K562 (cell line): ENCODE data around the gene MGA. TPM values are rescaled to one million over a fixed set of nuclear protein-coding genes. Genes with fewer than 3 reads are reported as not detected.
A peak's percentile ranks its signal among the peaks of the same experiment; 100 is the strongest.

ENCODE experiments used
- ATAC-seq: fragments of 200-7000 bp; cut with Tn5 transposase; 3 replicates; pipeline ENCODE4 v1.9.1; 2020; ENCODE audit warnings: moderate library complexity
- BruUV-seq: library from RNA; stranded (reverse); fragments of 400-500 nt; replicated peaks from 2 replicates; lab custom pipeline; 2021; lab: Mats Ljungman, UMichigan
- CTCF ChIA-PET: fragments of 300-600 bp; formaldehyde crosslinking; extraction: SDS; loops from one replicate; lab custom pipeline; 2021; ENCODE audit warnings: low intra/inter-chr PET ratio; lab: Yijun Ruan, JAX
- POLR2A ChIA-PET: fragments of 300-600, 350-650 bp; sonication (Branson Sonifier 250); formaldehyde crosslinking; extraction: SDS; loops from one replicate; lab custom pipeline; 2021; ENCODE audit warnings: antibody characterized with exemption, inconsistent platforms; lab: Yijun Ruan, JAX
- DNase-seq, 4 experiments: peaks; one replicate each; pipeline versions ENCODE4 v3.0.0 to v3.0.0-alpha.2; 2011 to 2018; ENCODE audit warnings: low spot score in 3 of 4, mixed read lengths in 3 of 4; ENCODE audit errors: extremely low read depth in 1 of 4
- FAIRE-seq: peaks from 2 replicates; lab custom pipeline; 2011; peaks lifted over from hg19 to GRCh38; lab: Jason Lieb, UNC
- H2AFZ ChIP-seq: 2 replicates; pipeline ENCODE4 v1.6.0; 2011; ENCODE audit warnings: low read depth, low read length, control low read depth, inconsistent platforms
- H3K27ac ChIP-seq: fragments of 200-600 bp; 3 replicates; pipeline ENCODE4 v1.8.0; 2011; ENCODE audit warnings: low read depth, mild to moderate bottlenecking, control low read depth, inconsistent platforms, low read length, moderate library complexity, mixed read lengths; ENCODE audit errors: extremely low read depth
- H3K27me3 ChIP-seq, 2 experiments: fragments of 300-600 bp in 1 of 2; 2 replicates in 1 of 2; 3 replicates in 1 of 2; pipeline versions ENCODE4 v1.6.0 to v1.8.0; 2011; ENCODE audit warnings: inconsistent platforms in 2 of 2, low read length in 2 of 2, mild to moderate bottlenecking in 1 of 2, mixed read lengths in 1 of 2, moderate library complexity in 1 of 2; ENCODE audit not compliant: control insufficient read depth in 2 of 2, insufficient read depth in 2 of 2
- H3K36me3 ChIP-seq: fragments of 300-600 bp; 3 replicates; pipeline ENCODE4 v1.8.0; 2011; ENCODE audit warnings: mild to moderate bottlenecking, low read length, inconsistent platforms; ENCODE audit not compliant: control insufficient read depth, insufficient read depth
- H3K4me1 ChIP-seq, 2 experiments: fragments of 200-600 bp in 1 of 2; replicated peaks in 1 of 2; 2 replicates in 1 of 2; 3 replicates in 1 of 2; pipeline versions ENCODE4 v1.5.1 to v1.8.0; 2011; ENCODE audit warnings: inconsistent platforms in 2 of 2, low read length in 2 of 2, mild to moderate bottlenecking in 1 of 2, mixed read lengths in 1 of 2, moderate library complexity in 1 of 2; ENCODE audit not compliant: control insufficient read depth in 2 of 2, insufficient read depth in 2 of 2
- H3K4me2 ChIP-seq: 2 replicates; pipeline ENCODE4 v1.6.1; 2011; ENCODE audit warnings: low read length, control low read depth, inconsistent platforms, mixed read lengths; ENCODE audit not compliant: insufficient read depth
- H3K4me3 ChIP-seq: fragments of 200-600 bp; sonication (generic), shearing (Covaris generic); 2 replicates; pipeline ENCODE4 v1.5.1; 2016; ENCODE audit warnings: control low read depth, inconsistent platforms
- H3K79me2 ChIP-seq: fragments of 200-600 bp; 3 replicates; pipeline ENCODE4 v1.8.0; 2011; ENCODE audit warnings: low read length, inconsistent platforms; ENCODE audit not compliant: control insufficient read depth, insufficient read depth
- H3K9ac ChIP-seq, 2 experiments: 2 replicates each; pipeline versions ENCODE4 v1.6.0 to v1.6.1; 2011; ENCODE audit warnings: low read depth in 2 of 2, low read length in 2 of 2, control low read depth in 1 of 2, inconsistent platforms in 1 of 2, mild to moderate bottlenecking in 1 of 2, mixed read lengths in 1 of 2; ENCODE audit not compliant: insufficient read depth in 1 of 2
- H3K9me1 ChIP-seq: one replicate; pipeline ENCODE4 v1.6.0; 2011; ENCODE audit warnings: inconsistent platforms, mild to moderate bottlenecking, low read length, moderate library complexity; ENCODE audit not compliant: control insufficient read depth, insufficient read depth
- H3K9me3 ChIP-seq: replicated peaks from 2 replicates; pipeline ENCODE4 v1.5.1; 2011; ENCODE audit warnings: low read depth, low read length, inconsistent platforms; ENCODE audit not compliant: control insufficient read depth, insufficient read depth
- H4K20me1 ChIP-seq: replicated peaks from 2 replicates; pipeline ENCODE4 v1.6.1; 2011; ENCODE audit warnings: low read length, inconsistent platforms, mixed read lengths; ENCODE audit not compliant: control insufficient read depth, insufficient read depth
- ATF6 ChIP-seq: sonication (generic); formaldehyde crosslinking; IDR thresholded peaks from 2 replicates; pipeline ENCODE4 v1.4.0; 2020; ENCODE audit warnings: mild to moderate bottlenecking, missing genetic modification reagents
- ATF7 ChIP-seq: fragments of 450-650 bp; IDR thresholded peaks from 2 replicates; pipeline ENCODE4 v1.7.1; 2014; ENCODE audit warnings: mild to moderate bottlenecking, moderate library complexity
- C11orf30 ChIP-seq: fragments of 450-650 bp; IDR thresholded peaks from 2 replicates; pipeline ENCODE4 v1.6.1; 2016; ENCODE audit warnings: low read depth, mild to moderate bottlenecking
- CAMTA2 ChIP-seq: fragments of 250-450 bp; sonication (Bioruptor Pico); conservative IDR thresholded peaks from 2 replicates; pipeline ENCODE4 v1.5.1; 2022
- CBFB ChIP-seq: sonication (generic); formaldehyde crosslinking; IDR thresholded peaks from 2 replicates; pipeline ENCODE4 v1.4.0; 2020; ENCODE audit warnings: mild to moderate bottlenecking, missing genetic modification reagents
- DDX20 ChIP-seq: fragments of 450-650 bp; IDR thresholded peaks from 2 replicates; pipeline ENCODE4 v1.6.1; 2016; ENCODE audit warnings: missing genetic modification characterization, low read depth, mild to moderate bottlenecking, missing compliant biosample characterization, moderate library complexity
- KDM1A ChIP-seq, 2 experiments: fragments of 450-650 bp; IDR thresholded peaks; 2 replicates each; pipeline ENCODE4 v1.6.1; 2016; ENCODE audit warnings: mild to moderate bottlenecking in 2 of 2
- KLF16 ChIP-seq: IDR thresholded peaks from 2 replicates; pipeline ENCODE4 v1.6.1; 2016; ENCODE audit warnings: antibody characterized with exemption
- MCM7 ChIP-seq, 2 experiments: fragments of 450-650 bp; IDR thresholded peaks; 2 replicates each; pipeline ENCODE4 v1.6.1; 2016 to 2018
- MYC ChIP-seq, 2 experiments: fragments of 250-450 bp in 1 of 2; sonication (Bioruptor Pico) in 1 of 2; IDR thresholded peaks; 2 replicates each; pipeline versions ENCODE4 v1.5.1 to v1.6.1; 2012 to 2021; ENCODE audit warnings: low read depth in 2 of 2, borderline replicate concordance in 1 of 2, improper control_type of control experiment in 1 of 2, low read length in 1 of 2, mild to moderate bottlenecking in 1 of 2, moderate library complexity in 1 of 2
- NFIX ChIP-seq: fragments of 250-450 bp; sonication (Bioruptor Pico); IDR thresholded peaks from 2 replicates; pipeline ENCODE4 v1.4.0; 2020; ENCODE audit warnings: low read depth, mild to moderate bottlenecking, moderate library complexity
- PATZ1 ChIP-seq: fragments of 250-450 bp; sonication (Bioruptor Pico); IDR thresholded peaks from 2 replicates; pipeline ENCODE4 v1.5.0; 2020; ENCODE audit warnings: mild to moderate bottlenecking, borderline replicate concordance
- POLR2G ChIP-seq: fragments of 200-400 bp; formaldehyde crosslinking; IDR thresholded peaks from 2 replicates; pipeline ENCODE4 v1.6.1; 2017; ENCODE audit warnings: low read depth, mild to moderate bottlenecking, antibody characterized with exemption, low read length, moderate library complexity
- RFX7 ChIP-seq: fragments of 250-450 bp; sonication (Bioruptor Pico); IDR thresholded peaks from 2 replicates; pipeline ENCODE4 v1.5.1; 2021; ENCODE audit warnings: mild to moderate bottlenecking
- SIRT6 ChIP-seq: IDR thresholded peaks from one replicate; pipeline ENCODE4 v1.6.1; 2012; ENCODE audit warnings: low read depth, mild to moderate bottlenecking, control low read depth, inconsistent platforms, low read length, moderate library complexity
- TAF1 ChIP-seq: IDR thresholded peaks from 2 replicates; pipeline ENCODE4 v1.6.1; 2011; ENCODE audit warnings: mild to moderate bottlenecking, low read length, moderate library complexity; ENCODE audit not compliant: insufficient read depth, control insufficient read depth, severe bottlenecking; ENCODE audit errors: extremely low read depth
- YY1 ChIP-seq, 3 experiments: IDR thresholded peaks; 2 replicates each; pipeline ENCODE4 v1.6.1; 2011; ENCODE audit warnings: low read length in 2 of 3, mild to moderate bottlenecking in 2 of 3, moderate library complexity in 2 of 3, borderline replicate concordance in 1 of 3, control low read depth in 1 of 3, low read depth in 1 of 3; ENCODE audit not compliant: insufficient read depth in 3 of 3, insufficient replicate concordance in 2 of 3, control insufficient read depth in 1 of 3, insufficient read length in 1 of 3; ENCODE audit errors: extremely low read depth in 1 of 3
- ZNF134 ChIP-seq: fragments of 250-450 bp; sonication (Bioruptor Pico); conservative IDR thresholded peaks from 2 replicates; pipeline ENCODE4 v1.4.0; 2020
- ZNF324 ChIP-seq: fragments of 250-450 bp; sonication (Bioruptor Pico); IDR thresholded peaks from 2 replicates; pipeline ENCODE4 v1.4.0; 2020; ENCODE audit warnings: mild to moderate bottlenecking
- WGBS: fragments of 100-300 bp; shearing (Covaris generic); methylation state at CpG from one replicate; pipeline ENCODE4 v1.1.6; 2016; ENCODE audit warnings: low coverage, mixed read lengths; ENCODE audit not compliant: insufficient coverage; ENCODE audit errors: missing lambda C conversion rate; 5-methylcytosine and 5-hydroxymethylcytosine counted together
- in situ Hi-C: fragments of 300-500 bp; cut with MboI; formaldehyde crosslinking; loops from 4 replicates; pipeline ENCODE4 v1.15.0; 2018; ENCODE audit warnings: inconsistent platforms, mixed read lengths
- intact Hi-C: fragments of 100-400 bp; cut with micrococcal nuclease; formaldehyde crosslinking; loops from 2 replicates; pipeline ENCODE4 v1.14.2; 2022
- polyA plus RNA-seq, 8 experiments: library from polyadenylated mRNA; depleted of rRNA in 4 of 8; stranded (reverse) in 5 of 8; unstranded in 3 of 8; fragments of >200 nt; fragmentation: Nextera tagmentation in 2 of 8; fragmentation: Illumina TruSeq in 1 of 8; extraction: Ambion mirVana in 2 of 8; extraction: Trizol in 1 of 8; gene quantifications; 2 replicates each; pipeline versions ENCODE4 v1.2.1 to v1.2.3, GENCODE V29; 2011 to 2014; ENCODE audit warnings: inconsistent platforms in 1 of 8, missing spikeins in 1 of 8
- total RNA-seq, 7 experiments: library from RNA; depleted of rRNA in 6 of 7; stranded (reverse); fragments of >200 nt in 6 of 7; fragmentation: Illumina TruSeq in 2 of 7; extraction: Trizol in 2 of 7; gene quantifications; 2 replicates each; pipeline versions ENCODE4 v1.2.1 to v1.2.3, GENCODE V29; 2011 to 2021; ENCODE audit warnings: low replicate concordance in 1 of 7

Gene MGA
- total and polyA plus RNA-seq, 9 of the 15 experiments (the other 6 are each of a cell fraction or from before 2014, with no cell fraction given), result 4.7 to 56.1 (median 21.1) TPM

GRCh38 chr15:41773729-41774061 is 113.5 kb downstream of the MGA start:
- Histone ChIP-seq H3K9ac (peak overlapping the region; percentile 70 to 93; a peak in 3 of 4 replicates), H3K9me1 (no peaks in the 10 kb centered on the region), H3K79me2 (peaks cover 9% of the 10 kb centered on the region), H3K36me3 (peaks cover 8% of the 10 kb centered on the region; the same call in 1 of the 3 replicates), H3K4me2 (peak overlapping the region; percentile 80), H3K4me3 (peak overlapping the region; percentile 54), H2AFZ (peak overlapping the region; percentile 76), H3K9me3 (no peaks in the 10 kb centered on the region), H3K27me3 (no peaks in the 10 kb centered on the region; a peak in 1 of 5 replicates), H4K20me1 (no peaks in the 10 kb centered on the region; the same call in 1 of the 2 replicates), H3K4me1 (peaks cover 12 to 30% of the 10 kb centered on the region in 2 experiments), H3K27ac (peak overlapping the region; percentile 70)
- intact Hi-C loops (loop anchor here (2.0 to 5.0 kb wide), 2 partner anchors 131 to 216 kb away; partner anchors contain the start of gene TYRO3), in situ Hi-C loops (loop anchor here (5.0 kb wide), 1 partner anchor 39 kb away; no protein-coding TSS in a partner anchor)
- ChIA-PET CTCF (interaction anchor here (0.6 to 5.6 kb wide), 5 partner anchors 38 to 198 kb away, joined by 3 to 98 read pairs (median 3); no protein-coding TSS in a partner anchor), POLR2A (interaction anchor here (0.5 to 2.6 kb wide), 18 partner anchors 9 to 132 kb away, joined by 3 to 15 read pairs (median 6); no protein-coding TSS in a partner anchor)
- BruUV-seq, result TSS peak; percentile 77
- no peak for DNase-seq
- peak; percentile 2 for ATAC-seq
- FAIRE-seq, result no peak
- WGBS, result 5% methylated on average over 7 of the region's 7 CpGs
- TF ChIP-seq KLF16, result no peak
- peak; percentile 63 for TF ChIP-seq KDM1A (IDR thresholded peaks at IDR 0.05)
- 0 out of 2 replicates have a peak, but pooled peaks have one; percentile 44 for TF ChIP-seq CAMTA2
- no peak for TF ChIP-seq DDX20 (tag)
- no peak for TF ChIP-seq PATZ1
- TF ChIP-seq ZNF324 (CRISPR knock-in tag), result no peak
- TF ChIP-seq POLR2G, result no peak
- TF ChIP-seq TAF1, result no peak
- TF ChIP-seq NFIX (CRISPR knock-in tag), result no peak
- no peak for TF ChIP-seq RFX7 (CRISPR knock-in tag)
- TF ChIP-seq ATF6 (CRISPR knock-in tag), result no peak
- TF ChIP-seq ZNF134 (CRISPR knock-in tag), result no peak
- no peak for TF ChIP-seq YY1 (IDR thresholded peaks at IDR 0.05; ENCODE audit: borderline replicate concordance in 1 of 3, control insufficient read depth in 1 of 3, extremely low read depth in 1 of 3, insufficient read depth in 3 of 3, insufficient read length in 1 of 3, insufficient replicate concordance in 2 of 3, low read depth in 1 of 3, low read length in 2 of 3)
- TF ChIP-seq MCM7 (IDR thresholded peaks at IDR 0.05), result no peak
- no peak for TF ChIP-seq ATF7
- TF ChIP-seq MYC (IDR thresholded peaks at IDR 0.05; ENCODE audit: low read depth, low read length), result no peak
- no peak for TF ChIP-seq MYC (CRISPR knock-in tag; IDR thresholded peaks at IDR 0.05; ENCODE audit: borderline replicate concordance, low read depth)
- TF ChIP-seq SIRT6, result no peak
- TF ChIP-seq CBFB (CRISPR knock-in tag), result no peak
- TF ChIP-seq C11orf30, result no peak
